ENCODE measurements around the gene POLK.

Gene POLK

DNA sequence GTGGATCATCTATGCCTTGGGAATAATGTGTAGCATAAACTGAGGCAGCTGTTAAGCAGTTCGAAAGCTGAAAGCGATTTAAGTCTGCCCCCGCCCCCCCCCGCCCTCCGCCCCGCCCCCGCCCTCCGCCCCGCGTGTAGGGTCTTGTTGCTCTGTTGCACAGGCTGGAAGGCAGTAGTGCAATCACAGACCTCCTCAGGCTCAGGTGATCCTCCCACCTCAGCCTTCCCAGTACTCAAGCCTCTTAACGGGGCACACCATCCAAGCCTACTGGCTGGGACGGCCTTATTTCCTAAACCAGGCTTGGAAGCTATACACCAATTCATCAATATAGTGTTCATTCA is 100.5 kb downstream of the POLK start:
- no peak for FAIRE-seq
- no peak for DNase-seq (ENCODE audit: insufficient read length, low spot score)
- TF ChIP-seq POLR2A (IDR thresholded peaks at IDR 0.05; ENCODE audit: low read depth, low read length) (no peak), PAX5 (IDR thresholded peaks at IDR 0.05; ENCODE audit: insufficient read depth, low read length, severe bottlenecking) (no peak), POU2F2 (IDR thresholded peaks at IDR 0.05; ENCODE audit: low read depth, low read length) (no peak), TAF1 (IDR thresholded peaks at IDR 0.05; ENCODE audit: low read depth, low read length) (no peak), POLR2AphosphoS5 (IDR thresholded peaks at IDR 0.05; ENCODE audit: low read depth, low read length) (no peak), SPI1 (IDR thresholded peaks at IDR 0.05; ENCODE audit: low read depth, low read length) (no peak)

DNA sequence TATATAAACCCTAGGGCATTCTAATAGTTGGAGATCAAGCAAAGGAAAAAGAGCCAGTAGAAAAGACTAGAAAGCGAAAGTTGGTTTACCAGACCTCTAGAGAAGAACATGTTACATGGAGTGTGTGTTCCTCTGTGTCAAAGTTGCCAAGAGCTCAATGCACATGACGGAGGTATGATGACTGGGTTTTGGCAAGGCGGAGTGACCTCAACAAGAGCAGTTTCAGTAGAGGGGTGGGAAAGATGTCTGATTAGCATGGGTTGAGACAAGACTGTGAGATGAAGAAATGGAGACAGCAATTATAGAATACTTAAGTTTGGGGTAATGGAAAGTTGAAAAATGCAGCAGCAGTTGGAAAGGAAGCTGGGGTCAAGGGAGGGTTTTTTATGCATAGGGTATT is 101.2 kb downstream of the POLK start:
- DNase-seq (ENCODE audit: insufficient read length, low spot score) (no peak), FAIRE-seq (no peak)
- no peak for TF ChIP-seq POLR2AphosphoS5 (IDR thresholded peaks at IDR 0.05; ENCODE audit: low read depth, low read length)
- no peak for TF ChIP-seq POLR2A (IDR thresholded peaks at IDR 0.05; ENCODE audit: low read depth, low read length)
- TF ChIP-seq POU2F2 (IDR thresholded peaks at IDR 0.05; ENCODE audit: low read depth, low read length), result no peak
- TF ChIP-seq SPI1 (IDR thresholded peaks at IDR 0.05; ENCODE audit: low read depth, low read length), result no peak
- no peak for TF ChIP-seq PAX5 (IDR thresholded peaks at IDR 0.05; ENCODE audit: insufficient read depth, low read length, severe bottlenecking)
- no peak for TF ChIP-seq TAF1 (IDR thresholded peaks at IDR 0.05; ENCODE audit: low read depth, low read length)

DNA sequence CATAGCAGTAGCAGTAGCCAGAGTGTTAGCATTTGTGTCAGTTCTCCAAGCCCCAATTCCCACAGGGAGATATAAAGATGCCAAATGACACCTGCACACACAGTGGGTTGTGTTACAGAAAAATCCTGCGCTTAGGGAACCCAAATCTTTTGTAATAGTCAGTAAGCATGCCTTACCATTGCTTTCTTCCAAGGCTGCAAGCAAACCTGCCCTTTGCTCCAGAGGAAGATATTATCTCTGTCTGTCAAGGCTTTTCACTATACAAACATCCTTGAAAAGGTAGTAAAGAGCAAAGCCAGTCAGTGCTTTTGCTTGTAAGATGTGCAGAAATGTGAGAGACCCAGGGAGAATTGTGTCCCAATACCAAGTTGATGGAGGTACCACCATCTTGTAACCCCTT is 102.5 kb downstream of the POLK start:
- DNase-seq (ENCODE audit: insufficient read length, low spot score) (no peak), FAIRE-seq (no peak)
- TF ChIP-seq POLR2A (IDR thresholded peaks at IDR 0.05; ENCODE audit: low read depth, low read length) (no peak), POU2F2 (IDR thresholded peaks at IDR 0.05; ENCODE audit: low read depth, low read length) (no peak), SPI1 (IDR thresholded peaks at IDR 0.05; ENCODE audit: low read depth, low read length) (no peak), POLR2AphosphoS5 (IDR thresholded peaks at IDR 0.05; ENCODE audit: low read depth, low read length) (no peak), TAF1 (IDR thresholded peaks at IDR 0.05; ENCODE audit: low read depth, low read length) (no peak), PAX5 (IDR thresholded peaks at IDR 0.05; ENCODE audit: insufficient read depth, low read length, severe bottlenecking) (no peak)

DNA sequence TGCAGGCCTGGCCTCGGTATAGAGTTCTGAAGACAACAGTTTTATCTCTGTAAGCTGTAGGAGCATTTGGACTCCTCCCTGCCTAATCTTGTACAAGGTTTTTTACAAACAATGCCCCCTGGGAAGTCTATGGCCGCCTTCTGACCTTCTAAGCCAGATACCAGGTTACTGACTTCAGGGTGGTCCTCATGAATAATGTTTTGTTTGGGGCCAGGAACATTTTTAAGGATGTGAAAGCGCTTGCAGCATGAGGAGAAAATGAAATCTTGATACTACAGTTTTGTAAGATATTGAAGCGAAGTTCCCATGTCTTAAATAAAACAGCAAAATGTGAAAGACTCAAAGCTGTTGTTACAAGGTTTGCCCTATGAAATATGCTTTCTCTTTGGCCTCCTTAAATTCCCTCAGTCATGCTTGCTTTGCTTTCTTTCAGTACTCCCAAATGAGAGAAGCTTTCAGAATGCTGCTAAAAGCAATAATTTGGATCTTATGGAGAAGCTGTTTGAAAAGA is 104.7 kb downstream of the POLK start:
- TF ChIP-seq POLR2AphosphoS5 (IDR thresholded peaks at IDR 0.05; ENCODE audit: low read depth, low read length) (no peak), PAX5 (IDR thresholded peaks at IDR 0.05; ENCODE audit: insufficient read depth, low read length, severe bottlenecking) (no peak), SPI1 (IDR thresholded peaks at IDR 0.05; ENCODE audit: low read depth, low read length) (no peak), TAF1 (IDR thresholded peaks at IDR 0.05; ENCODE audit: low read depth, low read length) (no peak), POU2F2 (IDR thresholded peaks at IDR 0.05; ENCODE audit: low read depth, low read length) (no peak), POLR2A (IDR thresholded peaks at IDR 0.05; ENCODE audit: low read depth, low read length) (no peak)
- FAIRE-seq (no peak), DNase-seq (ENCODE audit: insufficient read length, low spot score) (no peak)

DNA sequence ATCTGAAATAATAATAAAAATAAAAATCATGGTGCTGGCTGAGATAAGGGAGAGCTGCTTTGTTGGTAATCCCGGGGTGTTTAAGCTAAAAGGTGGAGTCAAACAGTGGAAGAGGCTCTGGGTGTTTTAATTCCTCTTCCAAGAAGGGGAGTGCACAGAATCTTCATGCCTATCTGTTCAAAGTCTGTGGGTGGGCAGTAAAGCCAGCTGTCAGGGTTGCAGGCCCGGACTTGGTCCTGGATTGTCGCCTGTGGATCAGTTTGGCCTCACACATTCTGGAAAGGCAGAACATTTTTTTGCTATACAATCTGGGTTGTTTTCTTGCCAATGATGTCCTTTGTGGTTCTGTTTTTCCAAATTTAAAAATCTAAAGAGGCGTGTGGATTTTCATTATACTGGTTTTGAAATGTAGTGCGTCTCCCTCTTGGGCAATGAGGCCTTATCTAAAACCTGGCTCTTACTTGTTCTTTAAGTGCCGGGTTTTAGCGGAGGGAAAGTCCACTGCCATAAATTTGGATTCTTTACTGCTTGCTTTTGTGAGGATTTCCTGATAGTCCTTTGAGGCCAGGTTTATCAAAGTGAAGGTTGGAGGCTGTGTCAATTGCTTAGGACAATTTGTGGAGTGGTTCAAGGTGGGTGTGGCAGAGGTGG is 105.4 kb downstream of the POLK start:
- no peak for FAIRE-seq
- DNase-seq (ENCODE audit: insufficient read length, low spot score), result no peak
- no peak for TF ChIP-seq POU2F2 (IDR thresholded peaks at IDR 0.05; ENCODE audit: low read depth, low read length)
- no peak for TF ChIP-seq PAX5 (IDR thresholded peaks at IDR 0.05; ENCODE audit: insufficient read depth, low read length, severe bottlenecking)
- no peak for TF ChIP-seq SPI1 (IDR thresholded peaks at IDR 0.05; ENCODE audit: low read depth, low read length)
- TF ChIP-seq TAF1 (IDR thresholded peaks at IDR 0.05; ENCODE audit: low read depth, low read length), result no peak
- no peak for TF ChIP-seq POLR2A (IDR thresholded peaks at IDR 0.05; ENCODE audit: low read depth, low read length)
- TF ChIP-seq POLR2AphosphoS5 (IDR thresholded peaks at IDR 0.05; ENCODE audit: low read depth, low read length), result no peak

DNA sequence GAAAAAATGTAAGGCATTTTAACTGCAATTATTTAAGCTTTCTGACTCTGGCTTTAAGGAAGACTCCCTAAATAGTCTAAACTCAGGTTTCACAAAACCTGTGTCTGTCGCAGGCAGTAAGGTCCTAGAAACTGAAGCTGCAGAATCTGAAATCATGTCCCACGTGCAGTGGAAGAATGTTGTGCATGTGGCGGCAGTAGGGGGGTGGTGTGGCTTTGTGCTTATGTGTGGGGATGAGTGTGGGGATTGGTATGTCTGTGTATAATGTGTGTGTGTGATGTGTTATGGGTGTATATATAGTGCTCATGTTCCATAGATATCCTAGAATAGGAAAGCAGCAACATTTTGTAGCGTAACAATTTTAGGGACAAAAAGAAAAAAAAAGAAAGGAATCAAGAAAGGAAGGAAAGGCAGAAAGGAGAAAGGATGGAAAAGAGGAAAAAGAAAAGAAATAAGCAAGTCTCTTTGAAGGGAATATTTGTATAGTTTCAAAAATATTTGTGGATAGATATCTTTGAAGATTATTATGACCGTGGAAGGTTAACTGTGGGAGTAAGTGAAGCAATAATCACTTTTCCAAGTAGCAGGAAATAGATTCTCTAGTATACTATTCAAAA is 106.2 kb downstream of the POLK start:
- no peak for DNase-seq (ENCODE audit: insufficient read length, low spot score)
- no peak for TF ChIP-seq SPI1 (IDR thresholded peaks at IDR 0.05; ENCODE audit: low read depth, low read length)
- TF ChIP-seq POU2F2 (IDR thresholded peaks at IDR 0.05; ENCODE audit: low read depth, low read length), result no peak
- TF ChIP-seq POLR2AphosphoS5 (IDR thresholded peaks at IDR 0.05; ENCODE audit: low read depth, low read length), result no peak
- no peak for TF ChIP-seq PAX5 (IDR thresholded peaks at IDR 0.05; ENCODE audit: insufficient read depth, low read length, severe bottlenecking)
- no peak for TF ChIP-seq POLR2A (IDR thresholded peaks at IDR 0.05; ENCODE audit: low read depth, low read length)
- no peak for TF ChIP-seq TAF1 (IDR thresholded peaks at IDR 0.05; ENCODE audit: low read depth, low read length)
- FAIRE-seq, result no peak

DNA sequence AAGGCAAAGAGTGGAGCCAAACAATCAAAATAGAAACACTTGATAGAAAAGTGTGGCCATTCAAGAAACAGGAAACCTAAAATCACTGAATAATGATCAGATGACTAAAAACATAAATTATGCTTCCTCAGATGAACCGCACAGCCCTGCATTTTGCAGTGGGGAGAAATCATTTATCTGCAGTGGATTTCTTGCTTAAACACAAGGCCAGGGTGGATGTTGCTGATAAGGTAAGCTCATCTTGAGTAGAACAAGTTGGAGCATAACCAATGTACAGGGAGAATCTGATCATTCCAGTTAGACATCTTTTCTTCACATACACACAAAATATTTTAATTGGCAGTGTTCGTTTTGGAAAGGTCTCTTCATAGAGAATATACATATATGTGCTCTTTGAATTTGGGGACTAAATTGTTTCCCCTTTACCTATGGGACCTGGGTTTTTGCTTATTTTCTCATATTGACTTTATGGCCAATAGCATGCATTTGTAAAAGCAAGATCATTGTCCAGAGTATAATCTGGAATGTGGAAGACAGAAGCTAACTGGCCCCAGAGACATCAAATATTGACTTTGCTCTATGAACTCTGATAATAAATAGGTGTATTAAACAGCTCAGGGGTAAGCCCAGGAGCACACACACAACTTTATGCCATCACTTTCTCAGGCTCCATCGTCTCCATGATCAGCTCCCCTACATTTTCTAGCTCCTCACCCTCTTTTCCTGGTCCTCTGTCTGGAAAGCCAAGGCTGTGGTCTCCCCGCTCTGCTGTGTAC is 108.7 kb downstream of the POLK start:
- DNase-seq (ENCODE audit: insufficient read length, low spot score) (no peak), FAIRE-seq (no peak)
- TF ChIP-seq POLR2AphosphoS5 (IDR thresholded peaks at IDR 0.05; ENCODE audit: low read depth, low read length) (no peak), POLR2A (IDR thresholded peaks at IDR 0.05; ENCODE audit: low read depth, low read length) (no peak), SPI1 (IDR thresholded peaks at IDR 0.05; ENCODE audit: low read depth, low read length) (no peak), PAX5 (IDR thresholded peaks at IDR 0.05; ENCODE audit: insufficient read depth, low read length, severe bottlenecking) (no peak), POU2F2 (IDR thresholded peaks at IDR 0.05; ENCODE audit: low read depth, low read length) (no peak), TAF1 (IDR thresholded peaks at IDR 0.05; ENCODE audit: low read depth, low read length) (no peak)

DNA sequence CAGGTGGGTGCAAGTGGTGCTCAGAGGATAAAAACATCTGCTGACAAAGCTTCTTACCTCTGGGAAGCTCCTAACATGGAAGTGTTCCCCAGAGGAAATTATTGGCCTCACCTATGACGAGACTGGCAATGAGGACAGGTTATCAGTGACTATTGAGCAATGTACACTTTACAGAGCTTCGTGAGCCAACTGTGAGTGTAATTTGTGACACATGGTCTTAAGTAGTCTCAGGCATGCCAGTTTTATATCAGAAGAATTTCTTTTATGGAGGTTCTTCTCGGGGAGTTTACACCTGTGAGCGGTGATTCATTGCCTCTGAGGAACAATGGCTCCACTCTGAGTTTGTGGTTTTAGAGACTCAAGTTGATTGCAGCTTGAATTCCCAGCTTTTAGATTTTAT is 110.9 kb downstream of the POLK start:
- FAIRE-seq (no peak), DNase-seq (ENCODE audit: insufficient read length, low spot score) (no peak)
- no peak for TF ChIP-seq SPI1 (IDR thresholded peaks at IDR 0.05; ENCODE audit: low read depth, low read length)
- no peak for TF ChIP-seq POLR2A (IDR thresholded peaks at IDR 0.05; ENCODE audit: low read depth, low read length)
- no peak for TF ChIP-seq POLR2AphosphoS5 (IDR thresholded peaks at IDR 0.05; ENCODE audit: low read depth, low read length)
- no peak for TF ChIP-seq TAF1 (IDR thresholded peaks at IDR 0.05; ENCODE audit: low read depth, low read length)
- TF ChIP-seq PAX5 (IDR thresholded peaks at IDR 0.05; ENCODE audit: insufficient read depth, low read length, severe bottlenecking), result no peak
- no peak for TF ChIP-seq POU2F2 (IDR thresholded peaks at IDR 0.05; ENCODE audit: low read depth, low read length)

DNA sequence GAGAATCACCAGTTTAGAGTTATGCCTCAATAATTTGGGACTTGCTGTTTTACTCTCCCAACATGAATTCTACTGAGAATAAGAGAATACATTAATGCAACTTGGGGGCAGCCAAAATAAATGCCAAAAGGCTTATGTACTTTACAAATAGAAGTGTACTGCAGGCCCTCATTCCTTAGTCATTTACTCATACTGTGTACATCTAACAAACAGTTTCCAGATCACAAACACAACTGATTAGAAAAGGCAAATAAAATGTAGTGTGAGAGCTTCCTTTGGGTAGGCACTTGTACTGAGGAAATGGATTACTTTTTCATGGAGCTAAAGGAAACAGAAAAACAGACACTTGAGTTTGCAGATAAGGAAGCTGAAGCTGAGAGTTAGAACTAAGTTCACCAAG is 112.2 kb downstream of the POLK start:
- FAIRE-seq (no peak), DNase-seq (ENCODE audit: insufficient read length, low spot score) (no peak)
- no peak for TF ChIP-seq TAF1 (IDR thresholded peaks at IDR 0.05; ENCODE audit: low read depth, low read length)
- no peak for TF ChIP-seq SPI1 (IDR thresholded peaks at IDR 0.05; ENCODE audit: low read depth, low read length)
- TF ChIP-seq PAX5 (IDR thresholded peaks at IDR 0.05; ENCODE audit: insufficient read depth, low read length, severe bottlenecking), result no peak
- TF ChIP-seq POU2F2 (IDR thresholded peaks at IDR 0.05; ENCODE audit: low read depth, low read length), result no peak
- TF ChIP-seq POLR2A (IDR thresholded peaks at IDR 0.05; ENCODE audit: low read depth, low read length), result no peak
- TF ChIP-seq POLR2AphosphoS5 (IDR thresholded peaks at IDR 0.05; ENCODE audit: low read depth, low read length), result no peak
